HepG2 (cell line): ENCODE data around the gene KIF1C. TPM values are rescaled to one million over a fixed set of nuclear protein-coding genes. Genes with fewer than 3 reads are reported as not detected.

Experiments
- ATAC-seq: fragments of 200-7000 bp; cut with Tn5 transposase; 3 replicates; pipeline ENCODE4 v1.9.1; 2020; ENCODE audit warnings: mild to moderate bottlenecking, moderate library complexity
- BruUV-seq: library from RNA; stranded (reverse); fragments of 400-500 nt; replicated peaks from 2 replicates; lab custom pipeline; 2021; lab: Mats Ljungman, UMichigan
- CTCF ChIA-PET: fragments of 300-600 bp; formaldehyde crosslinking; extraction: SDS; loops from one replicate; lab custom pipeline; 2021; ENCODE audit warnings: low total read pairs, inconsistent platforms, low intra/inter-chr PET ratio; lab: Yijun Ruan, JAX
- POLR2A ChIA-PET: fragments of 350-600 bp; sonication (Branson Sonifier 250); formaldehyde crosslinking; loops from one replicate; lab custom pipeline; 2020; ENCODE audit warnings: antibody characterized with exemption, inconsistent platforms; lab: Yijun Ruan, JAX
- DNase-seq: peaks from one replicate; pipeline ENCODE4 v3.0.0-alpha.2; 2015; ENCODE audit warnings: low spot score
- FAIRE-seq: peaks from 3 replicates; lab custom pipeline; 2011; peaks lifted over from hg19 to GRCh38; lab: Jason Lieb, UNC
- H2AFZ ChIP-seq: one replicate; pipeline ENCODE4 v1.6.1; 2011; ENCODE audit warnings: low read length, inconsistent platforms
- H3K27ac ChIP-seq: fragments of 300-600 bp; 3 replicates; pipeline ENCODE4 v1.8.0; 2011; ENCODE audit warnings: mixed run types, mild to moderate bottlenecking, mixed read lengths, low read length, inconsistent platforms; ENCODE audit not compliant: insufficient read depth; ENCODE audit errors: extremely low read length
- H3K27me3 ChIP-seq, 2 experiments: fragments of 200-600 bp in 1 of 2; 2 replicates in 1 of 2; 3 replicates in 1 of 2; pipeline versions ENCODE4 v1.6.0 to v1.8.0; 2011; ENCODE audit warnings: low read length in 2 of 2, mild to moderate bottlenecking in 2 of 2, moderate library complexity in 2 of 2, inconsistent platforms in 1 of 2; ENCODE audit not compliant: insufficient read depth in 2 of 2, control insufficient read depth in 1 of 2
- H3K36me3 ChIP-seq, 2 experiments: fragments of 200-600 bp in 1 of 2; replicated peaks in 1 of 2; 2 replicates in 1 of 2; 3 replicates in 1 of 2; pipeline versions ENCODE4 v1.5.1 to v1.8.0; 2011; ENCODE audit warnings: low read length in 2 of 2, inconsistent platforms in 1 of 2; ENCODE audit not compliant: insufficient read depth in 2 of 2, control insufficient read depth in 1 of 2
- H3K4me1 ChIP-seq: 2 replicates; pipeline ENCODE4 v1.5.1; 2012; ENCODE audit warnings: low read length, inconsistent platforms; ENCODE audit not compliant: insufficient read depth
- H3K4me2 ChIP-seq: 2 replicates; pipeline ENCODE4 v1.6.0; 2011; ENCODE audit warnings: low read depth, low read length, inconsistent platforms
- H3K4me3 ChIP-seq, 3 experiments: fragments of 200-600 bp in 1 of 3; sonication (generic), shearing (Covaris generic) in 1 of 3; replicated peaks in 1 of 3; 2 replicates each; pipeline ENCODE4 v1.5.1; 2011 to 2016; ENCODE audit warnings: low read length in 3 of 3, inconsistent platforms in 2 of 3, low read depth in 2 of 3, mild to moderate bottlenecking in 2 of 3, control low read depth in 1 of 3, mixed read lengths in 1 of 3; ENCODE audit not compliant: insufficient read depth in 1 of 3
- H3K79me2 ChIP-seq: one replicate; pipeline ENCODE4 v1.6.1; 2011; ENCODE audit warnings: low read length, inconsistent platforms; ENCODE audit not compliant: insufficient read depth
- H3K9ac ChIP-seq: 2 replicates; pipeline ENCODE4 v1.6.0; 2011; ENCODE audit warnings: mild to moderate bottlenecking, low read depth, low read length, inconsistent platforms; ENCODE audit not compliant: insufficient read depth
- H3K9me3 ChIP-seq: 2 replicates; pipeline ENCODE4 v1.5.1; 2012; ENCODE audit warnings: mild to moderate bottlenecking, low read length
- H4K20me1 ChIP-seq: 2 replicates; pipeline ENCODE4 v1.6.0; 2011; ENCODE audit warnings: inconsistent platforms, mild to moderate bottlenecking, low read length, moderate library complexity; ENCODE audit not compliant: insufficient read depth
- GLI4 ChIP-seq: sonication (generic); formaldehyde crosslinking; IDR thresholded peaks from 2 replicates; pipeline ENCODE4 v1.5.1; 2020; ENCODE audit warnings: missing genetic modification reagents, mild to moderate bottlenecking, moderate library complexity, borderline replicate concordance
- HES4 ChIP-seq: sonication (generic); formaldehyde crosslinking; IDR thresholded peaks from 2 replicates; pipeline ENCODE4 v1.9.0; 2021; ENCODE audit warnings: mild to moderate bottlenecking, missing genetic modification reagents, borderline replicate concordance
- KAT2B ChIP-seq: fragments of 150-350 bp; IDR thresholded peaks from 2 replicates; pipeline ENCODE4 v1.6.1; 2014; ENCODE audit warnings: low read depth, low read length, borderline replicate concordance
- KDM6A ChIP-seq: IDR thresholded peaks from 2 replicates; pipeline ENCODE4 v1.6.1; 2016; ENCODE audit warnings: low read depth
- PRPF4 ChIP-seq: fragments of 200-400 bp; formaldehyde crosslinking; IDR thresholded peaks from 2 replicates; pipeline ENCODE4 v1.6.1; 2016; ENCODE audit warnings: low read length, low read depth; ENCODE audit not compliant: poor library complexity, severe bottlenecking
- TRIM24 ChIP-seq: sonication (generic); formaldehyde crosslinking; IDR thresholded peaks from 2 replicates; pipeline ENCODE4 v1.8.0; 2022; ENCODE audit warnings: mild to moderate bottlenecking, missing genetic modification reagents
- ZNF543 ChIP-seq: sonication (generic); formaldehyde crosslinking; IDR thresholded peaks from 2 replicates; pipeline ENCODE4 v1.4.0; 2020; ENCODE audit warnings: mild to moderate bottlenecking, missing genetic modification reagents
- ZNF564 ChIP-seq: sonication (generic); formaldehyde crosslinking; IDR thresholded peaks from 2 replicates; pipeline ENCODE4 v1.8.1; 2023; ENCODE audit warnings: mild to moderate bottlenecking, missing genetic modification reagents
- ZSCAN30 ChIP-seq: sonication (generic); formaldehyde crosslinking; IDR thresholded peaks from 2 replicates; pipeline ENCODE4 v1.5.0; 2020; ENCODE audit warnings: mild to moderate bottlenecking, missing genetic modification reagents
- WGBS: methylation state at CpG from one replicate; pipeline ENCODE4 v1.1.6; 2017; ENCODE audit warnings: low lambda C conversion rate; 5-methylcytosine and 5-hydroxymethylcytosine counted together
- in situ Hi-C: cut with HindIII; loops from 2 replicates; pipeline ENCODE4 v1.10.0; 2017; ENCODE audit warnings: low pct_unique_long_range_greater_than_20kb; ENCODE audit not compliant: extremely low pct_ligation_motif_present
- intact Hi-C: fragments of 100-400 bp; cut with micrococcal nuclease; formaldehyde crosslinking; loops from one replicate; pipeline ENCODE4 v1.10.0; 2022; ENCODE audit not compliant: unreplicated experiment
- polyA plus RNA-seq, 8 experiments: library from polyadenylated mRNA; depleted of rRNA in 3 of 8; stranded (reverse) in 7 of 8; unstranded in 1 of 8; fragments of >200 nt; fragmentation: Illumina TruSeq in 4 of 8; extraction: Trizol in 4 of 8; gene quantifications; 2 replicates each; pipeline versions ENCODE4 v1.2.1 to v1.2.3, GENCODE V29; 2011 to 2016; ENCODE audit warnings: low read depth in 4 of 8, missing spikeins in 1 of 8, mixed read lengths in 1 of 8; ENCODE audit not compliant: insufficient read depth in 1 of 8
- total RNA-seq, 5 experiments: library from RNA; depleted of rRNA; stranded (reverse); fragments of >200 nt; fragmentation: Illumina TruSeq; extraction: Trizol; gene quantifications; 2 replicates each; pipeline ENCODE4 v1.2.3, GENCODE V29; 2016; ENCODE audit warnings: low read depth in 1 of 5
- TF ChIP-seq, protein P1 (sequence below): IDR thresholded peaks from 2 replicates; pipeline ENCODE4 v1.4.0; 2020; ENCODE audit warnings: mild to moderate bottlenecking, missing genetic modification reagents
- TF ChIP-seq, protein P2 (sequence below): IDR thresholded peaks from 2 replicates; pipeline ENCODE4 v1.6.1; 2018; ENCODE audit warnings: missing genetic modification reagents, mild to moderate bottlenecking, missing compliant biosample characterization

The KIF1C gene
- total and polyA plus RNA-seq, 2 of the 13 experiments (the other 11 are each of a cell fraction or from before 2014, with no cell fraction given): 70.0 to 104 TPM

DNA sequence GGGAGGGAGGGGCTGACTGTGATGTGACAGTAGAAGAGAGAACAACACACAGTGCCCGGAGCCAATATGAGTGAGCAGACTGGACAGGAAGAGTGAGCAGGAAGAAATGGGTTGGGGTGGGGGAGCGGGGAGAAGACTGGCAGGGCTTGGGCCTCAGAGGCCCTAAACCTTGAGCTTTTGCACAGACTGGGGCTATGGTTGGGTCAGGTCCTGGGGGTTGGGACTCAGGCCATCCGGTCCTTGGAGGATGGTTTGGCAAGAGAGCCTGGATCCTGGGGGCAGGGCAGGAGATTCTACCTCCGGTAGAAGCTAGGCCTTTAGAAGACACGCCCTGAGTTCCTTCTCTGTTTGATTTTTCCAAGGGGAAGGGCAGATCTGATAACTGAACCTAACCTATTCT, 11.3 kb upstream of the KIF1C start:
- FAIRE-seq (peak; percentile 53), DNase-seq (no peak)

GRCh38 chr17:4986951-4987766, 10.6 kb upstream of the KIF1C start, which contains the start of gene CAMTA2:
Gene CAMTA2 (minus strand): TSS chr17:4987675. CDS start chr17:4986222, 1,453 bp downstream.
- Histone ChIP-seq H3K79me2 (no peaks in the 10 kb centered on the region), H3K27ac (peak within 1 kb of the TSS; percentile 55), H2AFZ (no peak within 1 kb of the TSS), H3K4me2 (peak within 1 kb of the TSS; percentile 94), H3K36me3 (peaks cover 0 to 3% of the 10 kb centered on the region in 2 experiments; a peak in 2 of 5 replicates), H3K4me3 (peak within 1 kb of the TSS; percentile 80 to 87 (median 84)), H4K20me1 (no peaks in the 10 kb centered on the region), H3K27me3 (no peaks in the 10 kb centered on the region), H3K9ac (peak within 1 kb of the TSS; percentile 70), H3K9me3 (no peaks in the 10 kb centered on the region), H3K4me1 (peaks cover 30% of the 10 kb centered on the region)
- DNase-seq (peak; percentile 72), ATAC-seq (peak; percentile 79), FAIRE-seq (no peak)
- in situ Hi-C loops: no loop called here
- ChIA-PET CTCF (interaction anchor here (1.2 to 2.0 kb wide), 2 partner anchors 75 to 78 kb away, joined by 3 to 7 read pairs; no protein-coding TSS in a partner anchor), POLR2A (interaction anchor here (0.7 to 5.6 kb wide), 10 partner anchors 9 to 78 kb away, joined by 3 to 78 read pairs (median 4); partner anchors contain the start of genes INCA1, KIF1C, RNF167 and SLC25A11)
- no TSS peak for BruUV-seq
- 1% methylated on average over 17 of the region's 78 CpGs for WGBS
- intact Hi-C loops: loop anchor here (2.0 kb wide), 1 partner anchor 76 kb away; no protein-coding TSS in a partner anchor
- TF ChIP-seq GLI4 (CRISPR knock-in tag): no peak
- 0 out of 2 replicates have a peak, but pooled peaks have one; percentile 53 for TF ChIP-seq HES4 (CRISPR knock-in tag)
- no peak for TF ChIP-seq KDM6A (CRISPR knock-in tag)
- TF ChIP-seq ZSCAN30 (CRISPR knock-in tag): no peak
- peak; percentile 39 for TF ChIP-seq ZNF564 (CRISPR knock-in tag)
- TF ChIP-seq, protein P1, sequence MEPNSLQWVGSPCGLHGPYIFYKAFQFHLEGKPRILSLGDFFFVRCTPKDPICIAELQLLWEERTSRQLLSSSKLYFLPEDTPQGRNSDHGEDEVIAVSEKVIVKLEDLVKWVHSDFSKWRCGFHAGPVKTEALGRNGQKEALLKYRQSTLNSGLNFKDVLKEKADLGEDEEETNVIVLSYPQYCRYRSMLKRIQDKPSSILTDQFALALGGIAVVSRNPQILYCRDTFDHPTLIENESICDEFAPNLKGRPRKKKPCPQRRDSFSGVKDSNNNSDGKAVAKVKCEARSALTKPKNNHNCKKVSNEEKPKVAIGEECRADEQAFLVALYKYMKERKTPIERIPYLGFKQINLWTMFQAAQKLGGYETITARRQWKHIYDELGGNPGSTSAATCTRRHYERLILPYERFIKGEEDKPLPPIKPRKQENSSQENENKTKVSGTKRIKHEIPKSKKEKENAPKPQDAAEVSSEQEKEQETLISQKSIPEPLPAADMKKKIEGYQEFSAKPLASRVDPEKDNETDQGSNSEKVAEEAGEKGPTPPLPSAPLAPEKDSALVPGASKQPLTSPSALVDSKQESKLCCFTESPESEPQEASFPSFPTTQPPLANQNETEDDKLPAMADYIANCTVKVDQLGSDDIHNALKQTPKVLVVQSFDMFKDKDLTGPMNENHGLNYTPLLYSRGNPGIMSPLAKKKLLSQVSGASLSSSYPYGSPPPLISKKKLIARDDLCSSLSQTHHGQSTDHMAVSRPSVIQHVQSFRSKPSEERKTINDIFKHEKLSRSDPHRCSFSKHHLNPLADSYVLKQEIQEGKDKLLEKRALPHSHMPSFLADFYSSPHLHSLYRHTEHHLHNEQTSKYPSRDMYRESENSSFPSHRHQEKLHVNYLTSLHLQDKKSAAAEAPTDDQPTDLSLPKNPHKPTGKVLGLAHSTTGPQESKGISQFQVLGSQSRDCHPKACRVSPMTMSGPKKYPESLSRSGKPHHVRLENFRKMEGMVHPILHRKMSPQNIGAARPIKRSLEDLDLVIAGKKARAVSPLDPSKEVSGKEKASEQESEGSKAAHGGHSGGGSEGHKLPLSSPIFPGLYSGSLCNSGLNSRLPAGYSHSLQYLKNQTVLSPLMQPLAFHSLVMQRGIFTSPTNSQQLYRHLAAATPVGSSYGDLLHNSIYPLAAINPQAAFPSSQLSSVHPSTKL (CRISPR knock-in tag): peak; percentile 47; the same call in 1 of the 2 replicates
- no peak for TF ChIP-seq KAT2B

More for the DNA sequence above, 11.3 kb upstream of the KIF1C start:
- Histone ChIP-seq H3K9ac (peak overlapping the region; percentile 70), H3K36me3 (peaks cover 3% of the 10 kb centered on the region in 2 experiments; a peak in 2 of 5 replicates), H3K79me2 (no peaks in the 10 kb centered on the region), H3K4me1 (peaks cover 30% of the 10 kb centered on the region), H4K20me1 (no peaks in the 10 kb centered on the region), H3K9me3 (no peaks in the 10 kb centered on the region), H3K27ac (peak overlapping the region; percentile 55), H2AFZ (no peak overlapping the region), H3K27me3 (no peaks in the 10 kb centered on the region), H3K4me2 (peak overlapping the region; percentile 94), H3K4me3 (peak overlapping the region; percentile 80 to 87 (median 84))
- intact Hi-C loops (loop anchor here (2.0 kb wide), 1 partner anchor 76 kb away; no protein-coding TSS in a partner anchor), in situ Hi-C loops (no loop called here)
- TF ChIP-seq PRPF4: no peak
- TF ChIP-seq TRIM24 (CRISPR knock-in tag): no peak
- TF ChIP-seq ZNF543: 0 out of 2 replicates have a peak, but pooled peaks have one; percentile 35
- TF ChIP-seq, protein P2, sequence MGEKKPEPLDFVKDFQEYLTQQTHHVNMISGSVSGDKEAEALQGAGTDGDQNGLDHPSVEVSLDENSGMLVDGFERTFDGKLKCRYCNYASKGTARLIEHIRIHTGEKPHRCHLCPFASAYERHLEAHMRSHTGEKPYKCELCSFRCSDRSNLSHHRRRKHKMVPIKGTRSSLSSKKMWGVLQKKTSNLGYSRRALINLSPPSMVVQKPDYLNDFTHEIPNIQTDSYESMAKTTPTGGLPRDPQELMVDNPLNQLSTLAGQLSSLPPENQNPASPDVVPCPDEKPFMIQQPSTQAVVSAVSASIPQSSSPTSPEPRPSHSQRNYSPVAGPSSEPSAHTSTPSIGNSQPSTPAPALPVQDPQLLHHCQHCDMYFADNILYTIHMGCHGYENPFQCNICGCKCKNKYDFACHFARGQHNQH (CRISPR knock-in tag): 0 out of 2 replicates have a peak, but pooled peaks have one; percentile 6
- peak; percentile 54 for ATAC-seq
- TSS peak; percentile 48 for BruUV-seq
- CTCF ChIA-PET: interaction anchor here (1.2 to 2.0 kb wide), 2 partner anchors 76 to 77 kb away, joined by 3 to 7 read pairs; no protein-coding TSS in a partner anchor
- POLR2A ChIA-PET: interaction anchor here (0.7 to 5.6 kb wide), 8 partner anchors 12 to 77 kb away, joined by 3 to 78 read pairs (median 6); partner anchors contain the start of genes INCA1, KIF1C, RNF167 and SLC25A11
- WGBS: 24% methylated on average over 2 of the region's 5 CpGs
